Skeletal muscle tissue (tissue), 4 donors: ENCODE data around the gene SCN8A. TPM values are rescaled to one million over a fixed set of nuclear protein-coding genes. Genes with fewer than 3 reads are reported as not detected.

ENCODE experiments used
- H3K27ac ChIP-seq: one replicate; pipeline ENCODE4 v1.7.0; 2013; ENCODE audit warnings: mild to moderate bottlenecking, low read depth, low read length, inconsistent platforms
- H3K27me3 ChIP-seq, 3 donors: one replicate each; pipeline ENCODE4 v1.7.0; 2013; ENCODE audit warnings: low read length in 3 of 3; ENCODE audit not compliant: control insufficient read depth in 3 of 3, insufficient read depth in 3 of 3
- H3K36me3 ChIP-seq, 3 donors: one replicate each; pipeline ENCODE4 v1.7.0; 2013; ENCODE audit warnings: low read length in 3 of 3; ENCODE audit not compliant: control insufficient read depth in 3 of 3, insufficient read depth in 3 of 3
- H3K4me1 ChIP-seq, 3 donors: one replicate each; pipeline ENCODE4 v1.7.0; 2013; ENCODE audit warnings: low read length in 3 of 3, mild to moderate bottlenecking in 3 of 3; ENCODE audit not compliant: control insufficient read depth in 3 of 3, insufficient read depth in 3 of 3
- H3K4me3 ChIP-seq, 3 donors: one replicate each; pipeline ENCODE4 v1.7.0; 2013; ENCODE audit warnings: low read length in 3 of 3
- H3K9ac ChIP-seq, 3 donors: one replicate each; pipeline ENCODE4 v1.7.0; 2013; ENCODE audit warnings: low read length in 3 of 3, mild to moderate bottlenecking in 3 of 3, moderate library complexity in 2 of 3, low read depth in 1 of 3
- H3K9me3 ChIP-seq, 3 donors: one replicate each; pipeline ENCODE4 v1.7.0; 2013; ENCODE audit warnings: low read length in 3 of 3; ENCODE audit not compliant: control insufficient read depth in 3 of 3
- total RNA-seq: library from RNA; depleted of rRNA; stranded (reverse); fragments of >200 nt; gene quantifications from one replicate; pipeline ENCODE4 v1.2.3, GENCODE V29; 2014
- donor health status: Osteomylitis.

SCN8A gene
- total RNA-seq, 1 donor from 2014 or later = 0.52 TPM

GRCh38 chr12:51695241-51696010 is 104.4 kb downstream of the SCN8A start:
- Histone ChIP-seq H3K4me1 (peaks cover 5 to 10% (median 10%) of the 10 kb centered on the region in 3 donors), H3K4me3 (no peak overlapping the region), H3K36me3 (no peaks in the 10 kb centered on the region), H3K9me3 (no peaks in the 10 kb centered on the region), H3K27ac (no peak overlapping the region), H3K27me3 (no peaks in the 10 kb centered on the region), H3K9ac (no peak overlapping the region)

GRCh38 chr12:51699219-51699618 is 108.2 kb downstream of the SCN8A start:
- Histone ChIP-seq H3K4me1 (no peaks in the 10 kb centered on the region), H3K27ac (no peak overlapping the region), H3K36me3 (no peaks in the 10 kb centered on the region), H3K27me3 (no peaks in the 10 kb centered on the region), H3K4me3 (no peak overlapping the region), H3K9ac (no peak overlapping the region), H3K9me3 (no peaks in the 10 kb centered on the region)

GRCh38 chr12:51700887-51701286 is 109.9 kb downstream of the SCN8A start:
- H3K9me3 ChIP-seq = no peaks in the 10 kb centered on the region
- H3K4me1 ChIP-seq = no peaks in the 10 kb centered on the region
- no peaks in the 10 kb centered on the region for H3K27me3 ChIP-seq
- no peak overlapping the region for H3K9ac ChIP-seq
- H3K36me3 ChIP-seq = no peaks in the 10 kb centered on the region
- H3K27ac ChIP-seq = no peak overlapping the region
- H3K4me3 ChIP-seq = no peak overlapping the region

GRCh38 chr12:51702587-51702986 is 111.6 kb downstream of the SCN8A start:
- no peaks in the 10 kb centered on the region for H3K27me3 ChIP-seq
- H3K36me3 ChIP-seq = no peaks in the 10 kb centered on the region
- H3K4me1 ChIP-seq = no peaks in the 10 kb centered on the region
- no peak overlapping the region for H3K27ac ChIP-seq
- H3K9ac ChIP-seq = no peak overlapping the region
- H3K4me3 ChIP-seq = no peak overlapping the region
- no peaks in the 10 kb centered on the region for H3K9me3 ChIP-seq

GRCh38 chr12:51705450-51705849 is 114.4 kb downstream of the SCN8A start:
- Histone ChIP-seq H3K27me3 (no peaks in the 10 kb centered on the region), H3K9me3 (no peaks in the 10 kb centered on the region), H3K4me1 (no peaks in the 10 kb centered on the region), H3K27ac (no peak overlapping the region), H3K4me3 (no peak overlapping the region), H3K9ac (no peak overlapping the region), H3K36me3 (no peaks in the 10 kb centered on the region)

GRCh38 chr12:51706206-51706605 is 115.2 kb downstream of the SCN8A start:
- Histone ChIP-seq H3K4me1 (no peaks in the 10 kb centered on the region), H3K27me3 (no peaks in the 10 kb centered on the region), H3K36me3 (no peaks in the 10 kb centered on the region), H3K4me3 (no peak overlapping the region), H3K9me3 (no peaks in the 10 kb centered on the region), H3K9ac (no peak overlapping the region), H3K27ac (no peak overlapping the region)

- no peak overlapping the region for H3K27ac ChIP-seq
- no peak overlapping the region for H3K9ac ChIP-seq
- no peaks in the 10 kb centered on the region for H3K9me3 ChIP-seq
- no peaks in the 10 kb centered on the region for H3K36me3 ChIP-seq
- H3K4me3 ChIP-seq = no peak overlapping the region
- no peaks in the 10 kb centered on the region for H3K4me1 ChIP-seq
- H3K27me3 ChIP-seq = peaks cover 0 to 7% (median 2%) of the 10 kb centered on the region in 3 donors
Observed at GRCh38 chr12:51714666-51715065, 123.6 kb downstream of the SCN8A start.

GRCh38 chr12:51717326-51717925 is 126.4 kb downstream of the SCN8A start:
- Histone ChIP-seq H3K27ac (no peak overlapping the region), H3K4me1 (no peaks in the 10 kb centered on the region), H3K27me3 (peaks cover 8 to 20% (median 16%) of the 10 kb centered on the region in 3 donors), H3K4me3 (no peak overlapping the region), H3K36me3 (no peaks in the 10 kb centered on the region), H3K9me3 (no peaks in the 10 kb centered on the region), H3K9ac (no peak overlapping the region)

GRCh38 chr12:51721282-51721940 is 130.4 kb downstream of the SCN8A start:
- H3K4me1 ChIP-seq = no peaks in the 10 kb centered on the region
- H3K36me3 ChIP-seq = no peaks in the 10 kb centered on the region
- H3K27me3 ChIP-seq = peaks cover 14 to 25% (median 15%) of the 10 kb centered on the region in 3 donors
- no peaks in the 10 kb centered on the region for H3K9me3 ChIP-seq
- no peak overlapping the region for H3K27ac ChIP-seq
- peak overlapping the region in 1 of 3 donors; percentile 22 for H3K4me3 ChIP-seq
- no peak overlapping the region for H3K9ac ChIP-seq

GRCh38 chr12:51722431-51722830 is 131.4 kb downstream of the SCN8A start:
- no peak overlapping the region for H3K4me3 ChIP-seq
- no peak overlapping the region for H3K9ac ChIP-seq
- peaks cover 13 to 21% (median 14%) of the 10 kb centered on the region in 3 donors for H3K27me3 ChIP-seq
- H3K4me1 ChIP-seq = no peaks in the 10 kb centered on the region
- H3K9me3 ChIP-seq = no peaks in the 10 kb centered on the region
- H3K36me3 ChIP-seq = no peaks in the 10 kb centered on the region
- H3K27ac ChIP-seq = no peak overlapping the region
